GM12873 (cell line): Measurements from ENCODE around the gene TNS4.

Source experiments
- TF ChIP-seq, protein P1 (sequence below): IDR thresholded peaks from 2 replicates; pipeline ENCODE4 v1.5.1; 2012; ENCODE audit warnings: low read depth, mild to moderate bottlenecking, moderate library complexity, low read length, control low read depth; ENCODE audit not compliant: insufficient read depth; ENCODE audit errors: missing control alignments

TNS4 gene

DNA sequence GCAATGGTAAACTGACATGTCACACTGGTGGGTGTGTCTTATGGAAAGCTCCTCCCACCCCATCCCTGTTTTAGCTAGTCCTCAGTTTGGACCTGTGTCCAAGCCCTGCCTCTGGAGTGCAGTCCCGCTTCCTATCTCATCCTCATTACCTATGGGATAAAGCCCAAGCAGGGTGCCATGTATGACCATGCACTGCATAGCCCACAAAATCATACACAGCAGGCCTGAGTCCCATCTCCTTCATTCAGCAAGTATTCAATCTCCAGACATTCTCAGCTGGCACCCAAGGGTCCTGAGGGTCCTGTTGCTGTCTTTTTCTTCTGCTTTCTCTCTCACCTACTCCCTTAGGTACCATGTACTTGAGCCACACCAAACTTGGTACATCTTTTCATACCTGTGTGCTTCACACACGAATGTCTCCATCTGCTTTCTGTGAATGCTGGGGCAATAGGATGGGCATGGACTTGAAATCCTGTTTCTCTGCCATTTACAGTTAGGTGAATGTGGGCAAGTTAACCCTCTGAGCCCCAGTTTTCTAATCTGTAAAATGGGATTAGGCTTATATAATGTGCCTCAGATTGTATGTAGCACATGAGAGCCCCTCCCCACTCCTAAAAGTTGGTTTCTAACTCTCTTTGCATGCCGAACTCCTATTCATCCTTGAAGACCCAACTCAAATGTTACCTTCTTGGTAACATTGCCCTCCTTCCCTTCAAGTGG lies 28.5 kb downstream of the TNS4 start:
- TF ChIP-seq, protein P1, sequence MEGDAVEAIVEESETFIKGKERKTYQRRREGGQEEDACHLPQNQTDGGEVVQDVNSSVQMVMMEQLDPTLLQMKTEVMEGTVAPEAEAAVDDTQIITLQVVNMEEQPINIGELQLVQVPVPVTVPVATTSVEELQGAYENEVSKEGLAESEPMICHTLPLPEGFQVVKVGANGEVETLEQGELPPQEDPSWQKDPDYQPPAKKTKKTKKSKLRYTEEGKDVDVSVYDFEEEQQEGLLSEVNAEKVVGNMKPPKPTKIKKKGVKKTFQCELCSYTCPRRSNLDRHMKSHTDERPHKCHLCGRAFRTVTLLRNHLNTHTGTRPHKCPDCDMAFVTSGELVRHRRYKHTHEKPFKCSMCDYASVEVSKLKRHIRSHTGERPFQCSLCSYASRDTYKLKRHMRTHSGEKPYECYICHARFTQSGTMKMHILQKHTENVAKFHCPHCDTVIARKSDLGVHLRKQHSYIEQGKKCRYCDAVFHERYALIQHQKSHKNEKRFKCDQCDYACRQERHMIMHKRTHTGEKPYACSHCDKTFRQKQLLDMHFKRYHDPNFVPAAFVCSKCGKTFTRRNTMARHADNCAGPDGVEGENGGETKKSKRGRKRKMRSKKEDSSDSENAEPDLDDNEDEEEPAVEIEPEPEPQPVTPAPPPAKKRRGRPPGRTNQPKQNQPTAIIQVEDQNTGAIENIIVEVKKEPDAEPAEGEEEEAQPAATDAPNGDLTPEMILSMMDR: no peak

DNA sequence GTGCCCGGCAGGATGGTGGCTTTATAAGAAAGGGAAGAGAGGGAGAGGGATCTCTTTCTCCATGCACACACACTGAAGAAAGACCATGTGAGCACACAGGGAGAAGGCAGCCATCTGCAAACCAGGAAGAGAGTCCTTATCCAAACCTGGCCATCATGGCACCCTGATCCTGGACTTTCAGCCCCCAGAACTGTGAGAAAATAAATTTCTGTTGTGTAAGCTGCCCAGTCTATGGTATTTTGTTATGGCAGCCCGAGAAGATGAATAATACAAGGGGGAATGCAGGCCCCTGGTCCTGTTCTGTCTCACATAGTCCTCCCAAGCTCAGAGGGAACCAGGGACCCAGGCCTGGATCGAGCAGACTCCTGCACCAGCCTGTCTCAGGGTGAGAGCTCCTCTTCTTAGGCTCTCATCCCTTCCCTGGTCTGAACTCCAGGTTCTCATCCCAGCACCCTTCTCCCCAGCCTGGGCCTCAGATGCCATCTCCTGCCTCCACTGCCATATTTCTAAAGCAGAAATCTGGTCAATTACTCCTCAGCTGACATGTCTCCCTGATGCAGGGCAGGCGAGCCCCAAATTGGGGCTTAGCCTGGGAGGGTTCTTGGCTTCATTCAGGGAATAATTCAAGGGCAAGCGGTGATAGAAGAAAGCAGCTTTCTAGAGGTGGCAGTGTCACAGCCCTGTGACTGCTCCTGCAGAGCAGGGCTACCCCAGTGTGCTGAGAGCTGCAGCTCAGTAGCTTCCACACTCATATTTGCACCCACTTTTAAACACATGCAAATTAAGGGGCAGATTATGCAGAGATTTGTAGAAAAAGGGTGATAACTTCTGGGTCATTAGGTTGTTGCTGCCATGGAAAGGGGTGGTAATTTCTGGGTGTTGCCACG lies 29.3 kb downstream of the TNS4 start:
- TF ChIP-seq, protein P1: no peak

DNA sequence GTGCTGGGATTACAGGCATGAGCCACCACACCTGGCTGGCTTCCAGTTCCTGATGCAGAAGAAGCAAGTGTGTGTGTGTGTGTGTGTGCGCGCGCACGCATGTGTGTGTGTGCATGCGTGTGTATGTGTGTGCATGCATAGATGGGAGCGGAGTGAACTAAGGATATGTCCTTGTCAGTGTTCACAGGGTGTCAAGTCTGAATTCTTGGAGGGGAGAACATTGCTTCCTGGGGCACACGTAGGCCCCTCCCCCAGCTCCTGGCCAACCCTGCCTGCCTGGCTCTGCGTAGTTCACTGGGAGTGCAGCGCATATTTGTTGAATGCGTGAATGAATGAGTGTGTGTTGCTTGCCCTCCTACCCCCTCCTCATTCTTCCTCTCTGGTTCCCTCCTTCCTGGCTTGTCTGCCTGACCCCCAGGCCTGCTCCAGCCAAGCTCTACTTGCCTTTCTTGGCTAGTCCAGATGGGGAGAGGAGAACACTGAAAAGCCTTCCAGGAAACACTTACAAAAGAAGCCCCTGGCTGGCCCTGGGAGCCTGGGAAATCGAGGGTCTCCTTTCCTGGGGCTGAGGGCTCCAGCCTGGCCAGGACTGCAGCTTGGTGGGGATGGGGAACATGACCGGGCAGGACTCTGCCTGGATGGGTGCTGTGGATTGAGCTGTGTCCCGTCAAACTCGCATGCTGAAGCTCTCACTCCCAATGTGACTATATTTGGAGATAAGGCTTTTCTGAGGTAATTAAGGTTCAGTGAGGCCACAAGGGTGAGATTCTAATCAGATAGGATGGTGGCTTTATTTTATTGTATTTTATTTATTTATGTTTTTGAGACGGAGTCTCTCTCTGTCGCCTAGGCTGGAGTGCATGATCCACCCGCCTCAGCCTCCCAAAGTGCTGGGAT lies 30.2 kb downstream of the TNS4 start:
- TF ChIP-seq, protein P1: no peak

DNA sequence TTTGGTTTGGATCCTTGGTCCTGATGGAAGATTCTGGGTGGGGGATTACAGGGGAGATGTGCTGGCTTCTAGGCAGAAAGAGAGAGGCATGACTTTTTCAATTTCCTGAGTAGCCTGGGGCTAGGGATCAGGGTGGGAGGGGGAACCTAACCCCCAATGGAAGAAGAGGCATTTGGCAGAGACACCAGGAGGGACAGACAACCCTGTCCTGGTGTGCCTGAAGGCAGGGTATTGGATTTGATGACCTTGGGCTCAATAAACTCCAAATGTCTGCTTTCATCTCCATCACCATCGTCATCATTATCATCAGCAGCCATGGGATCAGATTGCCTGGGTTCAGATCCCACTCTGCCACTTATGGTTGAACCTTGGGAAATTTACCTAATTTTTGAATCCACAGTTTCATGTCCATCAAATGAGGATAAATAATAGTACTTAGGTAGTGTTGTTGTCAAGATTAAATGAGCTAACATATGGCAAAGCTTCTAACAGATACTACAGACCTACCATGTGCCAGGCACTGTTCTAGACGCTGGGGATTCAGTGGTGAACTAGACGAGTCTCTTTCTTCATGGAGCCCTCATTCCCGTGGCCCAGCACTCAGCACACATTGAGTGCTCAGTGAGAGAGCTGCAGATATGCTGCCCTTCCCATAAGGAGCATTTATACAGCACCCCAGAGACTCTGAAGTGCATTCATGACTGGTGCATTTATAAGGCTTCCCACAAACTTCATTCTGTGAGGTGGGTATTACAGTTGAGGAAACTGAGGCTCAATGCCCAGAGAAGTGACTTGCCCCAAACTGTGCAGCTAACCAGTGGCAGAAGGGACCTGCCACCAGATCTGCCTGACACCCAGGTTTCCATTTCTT lies 31.4 kb downstream of the TNS4 start:
- TF ChIP-seq, protein P1: no peak

DNA sequence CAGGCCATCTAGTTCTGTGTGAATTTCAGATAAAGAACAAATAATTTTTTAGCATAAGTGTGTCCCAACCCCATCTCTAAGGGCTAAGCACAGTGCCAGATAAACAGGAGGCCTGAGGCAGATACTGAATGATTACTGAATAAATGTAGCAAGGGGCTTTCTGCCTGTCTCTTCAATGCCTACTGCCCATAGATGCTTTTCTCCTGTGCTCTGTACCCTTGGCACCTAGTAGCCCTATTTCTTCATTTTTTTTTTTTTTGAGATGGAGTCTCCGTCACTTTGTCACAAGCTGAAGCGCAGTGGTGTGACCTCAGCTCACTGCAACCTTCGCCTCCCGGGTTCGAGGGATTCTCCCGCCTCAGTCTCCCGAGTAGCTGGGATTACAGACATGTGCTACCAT lies 32.9 kb downstream of the TNS4 start:
- TF ChIP-seq, protein P1: no peak

DNA sequence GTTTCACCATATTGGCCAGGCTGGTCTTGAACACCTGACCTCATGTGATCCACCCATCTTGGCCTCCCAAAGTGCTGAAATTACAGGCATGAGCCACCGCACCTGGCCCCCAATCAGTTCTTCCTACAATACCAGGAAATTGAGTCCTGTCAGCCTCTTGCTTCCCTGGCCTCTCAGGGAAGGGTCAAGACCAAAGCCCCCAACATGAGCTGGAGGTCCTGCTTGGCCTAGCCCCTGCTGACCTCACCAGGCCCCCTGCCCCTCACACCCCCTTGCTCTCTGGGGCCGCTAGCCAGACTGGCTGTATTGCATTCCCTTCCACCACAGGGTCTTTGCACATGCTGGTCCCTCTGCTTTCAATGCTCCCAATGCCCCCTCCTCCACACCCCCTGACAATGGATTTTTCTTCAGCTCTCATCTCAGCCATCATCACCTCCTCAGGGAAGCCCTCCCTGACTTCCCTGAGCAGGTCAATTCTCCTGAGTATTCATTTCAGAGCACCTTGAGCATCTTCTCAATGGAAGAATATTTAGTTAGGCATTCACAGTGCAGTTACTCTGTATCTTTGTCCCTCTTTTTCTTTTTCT lies 34.0 kb downstream of the TNS4 start:
- TF ChIP-seq, protein P1: no peak
